ENCODE results near the gene FAM81A.
"Not testable (repeated sequence)": the region's sequence is repeated elsewhere in the genome, so short reads cannot be mapped to it uniquely, and the experiment has no call there.

Gene FAM81A

DNA sequence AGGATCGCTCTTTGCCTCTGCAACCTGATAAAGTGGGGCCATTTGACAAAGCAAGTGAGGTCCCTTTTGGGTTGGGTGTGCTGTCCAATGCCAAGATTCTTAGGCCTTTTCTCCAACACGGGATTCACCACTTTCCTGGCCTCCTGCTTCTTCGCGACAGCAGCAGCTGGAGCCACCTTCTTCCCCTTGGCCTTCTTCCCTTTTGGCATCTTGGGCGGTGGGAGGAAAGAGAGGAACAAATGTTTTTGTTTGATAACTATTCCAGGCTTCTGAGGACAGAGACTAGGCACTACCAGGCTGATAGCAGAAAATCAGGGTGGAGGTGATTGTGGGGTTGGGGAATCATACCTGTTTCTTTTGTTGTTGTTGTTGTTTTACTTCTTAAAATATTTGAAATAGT, 30.0 kb upstream of the FAM81A start:
- Mint-ChIP-seq H3K9me3 (no peaks in the 10 kb centered on the region), H3K36me3 (ENCODE audit: low read depth) (no peaks in the 10 kb centered on the region), H3K4me1 (ENCODE audit: low read depth) (peaks cover 11% of the 10 kb centered on the region), H3K27ac (no peak overlapping the region), H3K27me3 (ENCODE audit: low read depth) (peaks cover 15% of the 10 kb centered on the region), H3K4me3 (no peak overlapping the region)

DNA sequence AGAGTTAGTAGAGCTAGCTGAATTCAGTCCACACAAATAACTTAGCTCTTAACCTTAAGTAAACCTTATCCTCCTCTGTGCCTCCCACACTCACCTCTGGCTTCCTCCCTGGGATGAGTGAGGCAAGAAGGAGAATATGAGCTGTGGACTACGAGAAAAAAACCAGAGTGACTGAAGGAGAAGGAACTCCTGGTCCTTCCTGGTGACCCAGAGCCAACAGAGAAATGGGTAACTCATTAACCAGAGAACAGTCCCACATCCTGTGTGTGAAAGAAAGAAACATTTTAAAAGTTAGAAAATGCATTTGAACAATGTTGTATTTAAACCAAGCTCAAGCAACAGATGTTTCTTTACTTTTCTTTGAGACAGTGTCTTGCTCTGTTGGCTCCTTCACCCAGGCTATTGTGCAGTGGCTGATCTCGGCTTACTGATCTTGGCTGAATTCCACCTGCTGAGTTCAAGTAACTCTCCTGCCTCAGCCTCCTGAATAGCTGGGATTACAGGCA, 27.5 kb upstream of the FAM81A start:
- Mint-ChIP-seq H3K27ac (no peak overlapping the region), H3K27me3 (ENCODE audit: low read depth) (peaks cover 19% of the 10 kb centered on the region), H3K36me3 (ENCODE audit: low read depth) (no peaks in the 10 kb centered on the region), H3K4me1 (ENCODE audit: low read depth) (peaks cover 24% of the 10 kb centered on the region), H3K4me3 (no peak overlapping the region), H3K9me3 (no peaks in the 10 kb centered on the region)

DNA sequence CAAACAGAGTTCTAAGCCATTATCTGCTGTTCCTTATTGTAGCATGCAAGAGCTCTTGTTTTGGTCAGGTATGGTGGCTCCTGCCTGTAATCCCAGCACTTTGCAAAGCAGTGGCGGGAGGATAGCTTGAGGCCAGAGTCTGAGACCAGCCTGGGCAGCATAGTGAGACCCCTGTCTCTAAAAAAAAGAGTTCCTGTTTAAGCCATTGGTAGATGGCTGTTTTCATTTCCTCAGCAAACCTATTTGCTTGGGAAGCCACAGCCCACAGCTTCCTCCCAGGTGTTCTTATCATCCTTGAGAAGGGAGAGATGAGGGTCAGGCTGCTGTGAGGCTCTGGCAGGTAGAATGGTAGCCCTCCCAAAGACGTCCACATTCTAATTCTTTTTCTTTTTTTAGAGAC, 24.4 kb upstream of the FAM81A start:
- H3K27ac Mint-ChIP-seq = no peak overlapping the region
- H3K36me3 Mint-ChIP-seq (ENCODE audit: low read depth) = no peaks in the 10 kb centered on the region
- no peak overlapping the region for H3K4me3 Mint-ChIP-seq
- H3K4me1 Mint-ChIP-seq (ENCODE audit: low read depth) = peaks cover 24% of the 10 kb centered on the region
- H3K27me3 Mint-ChIP-seq (ENCODE audit: low read depth) = peaks cover 37% of the 10 kb centered on the region
- no peaks in the 10 kb centered on the region for H3K9me3 Mint-ChIP-seq

DNA sequence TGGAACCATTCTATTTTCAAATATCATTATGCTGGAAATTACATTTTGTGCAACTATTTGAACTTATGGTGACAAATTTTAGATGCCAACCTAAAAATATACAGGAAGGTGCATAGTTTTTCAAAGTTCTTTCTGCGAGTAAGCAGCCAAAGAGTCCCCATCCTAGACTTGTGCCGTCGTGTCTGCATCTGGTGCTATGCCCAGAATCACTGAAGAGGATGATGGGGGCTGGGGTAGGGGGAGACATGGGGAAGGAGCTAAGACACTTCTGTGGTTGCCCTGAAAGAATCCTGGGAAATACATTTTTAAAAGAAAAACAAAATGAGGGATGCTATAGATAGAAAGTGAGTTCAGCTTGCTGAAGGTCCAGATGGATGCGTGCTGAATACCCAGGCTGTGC, 21.2 kb upstream of the FAM81A start:
- Mint-ChIP-seq H3K4me1 (ENCODE audit: low read depth) (peaks cover 23% of the 10 kb centered on the region), H3K27ac (no peak overlapping the region), H3K4me3 (no peak overlapping the region), H3K9me3 (no peaks in the 10 kb centered on the region), H3K36me3 (ENCODE audit: low read depth) (no peaks in the 10 kb centered on the region), H3K27me3 (ENCODE audit: low read depth) (peaks cover 40% of the 10 kb centered on the region)

DNA sequence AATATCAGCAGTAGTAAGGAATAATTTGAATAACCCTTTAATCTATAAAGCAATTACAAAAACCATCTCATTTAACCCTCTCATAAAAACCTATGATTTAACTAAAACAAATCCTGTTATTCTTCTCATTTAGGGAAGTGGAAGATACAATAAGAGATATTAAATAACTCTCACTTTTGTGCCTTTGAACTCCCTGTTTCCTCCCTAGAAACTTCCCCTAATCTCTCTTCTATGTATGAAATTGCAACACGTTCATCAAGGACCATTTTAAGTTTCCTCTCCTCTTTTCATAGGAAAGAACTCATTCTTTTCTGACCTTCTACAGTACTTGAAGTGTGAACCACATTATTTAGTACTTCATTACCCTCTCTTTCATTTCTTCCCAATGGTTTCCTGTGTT, 18.8 kb upstream of the FAM81A start:
- H3K4me3 Mint-ChIP-seq = no peak overlapping the region
- H3K4me1 Mint-ChIP-seq (ENCODE audit: low read depth) = peaks cover 9% of the 10 kb centered on the region
- no peaks in the 10 kb centered on the region for H3K9me3 Mint-ChIP-seq
- H3K27ac Mint-ChIP-seq = no peak overlapping the region
- no peaks in the 10 kb centered on the region for H3K36me3 Mint-ChIP-seq (ENCODE audit: low read depth)
- peaks cover 48% of the 10 kb centered on the region for H3K27me3 Mint-ChIP-seq (ENCODE audit: low read depth)

DNA sequence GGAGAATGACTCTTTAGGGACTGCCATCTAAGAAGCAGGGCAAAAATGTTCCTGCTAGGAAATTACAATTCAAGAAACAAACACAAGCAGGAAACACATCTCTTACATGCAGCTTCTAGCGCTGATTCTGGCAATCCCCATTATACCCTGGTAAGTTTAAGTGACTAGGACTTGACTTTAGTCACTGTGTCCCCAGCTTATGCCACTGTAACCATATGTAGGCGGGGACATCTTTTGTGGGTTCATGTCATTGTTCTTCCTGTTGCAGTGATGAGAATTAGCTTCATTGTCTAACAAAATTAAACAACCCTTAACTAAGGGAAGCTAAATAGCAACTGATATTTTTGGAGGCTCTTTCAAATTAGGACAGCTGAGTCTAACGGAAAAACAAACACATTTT, 17.9 kb upstream of the FAM81A start:
- H3K9me3 Mint-ChIP-seq = no peaks in the 10 kb centered on the region
- no peak overlapping the region for H3K4me3 Mint-ChIP-seq
- H3K27me3 Mint-ChIP-seq (ENCODE audit: low read depth) = peaks cover 51% of the 10 kb centered on the region
- no peaks in the 10 kb centered on the region for H3K36me3 Mint-ChIP-seq (ENCODE audit: low read depth)
- peaks cover 8% of the 10 kb centered on the region for H3K4me1 Mint-ChIP-seq (ENCODE audit: low read depth)
- no peak overlapping the region for H3K27ac Mint-ChIP-seq

DNA sequence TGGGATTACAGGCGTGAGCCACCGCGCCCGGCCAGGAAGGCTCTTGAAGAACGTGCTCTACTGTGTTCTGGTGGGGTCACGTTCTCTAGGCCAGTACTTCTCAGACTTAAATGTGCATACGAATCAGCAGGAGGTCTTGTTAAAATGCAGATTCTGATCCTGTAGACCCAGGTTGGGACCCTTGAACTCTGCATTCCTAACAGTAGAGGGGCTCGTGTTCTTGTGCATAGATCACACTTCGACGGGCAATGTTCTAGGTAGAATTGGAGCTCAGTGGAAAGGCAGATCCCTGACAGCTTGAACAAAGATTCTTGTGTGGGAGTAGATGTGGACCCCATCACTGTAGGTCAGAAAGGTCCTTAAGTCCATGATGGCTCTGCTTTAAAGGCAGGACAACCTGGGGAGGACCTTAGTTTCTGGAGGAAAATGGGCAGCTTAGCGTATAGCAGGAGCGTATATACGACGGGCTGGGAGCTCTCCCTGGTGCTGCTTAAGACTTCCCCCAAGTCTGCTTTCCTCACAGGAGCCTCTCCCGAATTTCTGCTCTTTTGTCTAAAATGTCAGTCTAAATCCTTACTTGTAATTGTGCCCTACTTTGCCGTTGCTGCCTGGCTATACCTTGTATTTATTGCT, 16.9 kb upstream of the FAM81A start:
- Mint-ChIP-seq H3K9me3 (no peaks in the 10 kb centered on the region), H3K27ac (no peak overlapping the region), H3K36me3 (ENCODE audit: low read depth) (no peaks in the 10 kb centered on the region), H3K4me1 (ENCODE audit: low read depth) (peaks cover 8% of the 10 kb centered on the region), H3K27me3 (ENCODE audit: low read depth) (peaks cover 41% of the 10 kb centered on the region), H3K4me3 (no peak overlapping the region)

DNA sequence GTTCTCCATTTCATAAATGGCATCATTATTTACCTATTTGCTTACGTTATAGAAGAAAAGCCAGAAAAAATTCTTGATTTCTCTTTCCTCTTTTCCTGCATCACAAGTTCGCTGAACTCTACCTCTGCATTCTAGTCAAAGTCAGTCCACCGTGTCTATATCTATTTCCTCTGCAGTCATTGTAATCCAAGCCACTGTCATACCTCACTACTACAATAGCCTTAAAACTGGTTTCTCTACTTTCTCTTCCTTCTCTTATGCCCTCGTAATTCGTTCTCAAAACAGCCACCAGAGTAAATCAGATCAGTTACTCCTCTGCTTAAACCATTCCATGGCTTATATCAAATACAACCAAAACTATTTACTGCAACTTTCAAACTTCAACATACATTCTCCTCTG, 13.4 kb upstream of the FAM81A start:
- Mint-ChIP-seq H3K36me3 (ENCODE audit: low read depth) (no peaks in the 10 kb centered on the region), H3K27me3 (ENCODE audit: low read depth) (peaks cover 27% of the 10 kb centered on the region), H3K4me1 (ENCODE audit: low read depth) (peaks cover 8% of the 10 kb centered on the region), H3K4me3 (no peak overlapping the region), H3K9me3 (peaks cover 18% of the 10 kb centered on the region), H3K27ac (no peak overlapping the region)

DNA sequence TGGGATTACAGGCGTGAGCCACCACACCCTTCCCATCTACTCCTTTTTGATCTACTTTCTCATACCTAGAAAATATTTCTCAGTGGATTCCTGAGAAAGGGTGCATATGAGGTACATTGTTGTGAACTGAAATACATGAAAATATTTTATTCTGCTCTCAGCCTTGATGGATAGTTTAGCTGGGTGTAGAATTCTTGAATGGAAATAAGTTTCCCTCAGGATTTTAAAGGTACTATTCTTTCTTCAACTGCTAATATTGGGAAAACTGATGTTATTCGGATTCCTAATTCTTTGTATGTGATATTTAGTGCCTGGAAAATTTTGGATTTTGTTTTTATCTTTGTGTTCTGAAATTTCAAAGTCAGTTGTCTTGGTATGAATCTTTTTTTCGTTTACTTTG, 9.1 kb upstream of the FAM81A start:
- H3K27ac Mint-ChIP-seq; H3K4me3 Mint-ChIP-seq; H3K4me1 Mint-ChIP-seq (ENCODE audit: low read depth); H3K36me3 Mint-ChIP-seq (ENCODE audit: low read depth): not testable (repeated sequence)
- H3K9me3 Mint-ChIP-seq = peaks cover 20% of the 10 kb centered on the region
- H3K27me3 Mint-ChIP-seq (ENCODE audit: low read depth) = peaks cover 25% of the 10 kb centered on the region

DNA sequence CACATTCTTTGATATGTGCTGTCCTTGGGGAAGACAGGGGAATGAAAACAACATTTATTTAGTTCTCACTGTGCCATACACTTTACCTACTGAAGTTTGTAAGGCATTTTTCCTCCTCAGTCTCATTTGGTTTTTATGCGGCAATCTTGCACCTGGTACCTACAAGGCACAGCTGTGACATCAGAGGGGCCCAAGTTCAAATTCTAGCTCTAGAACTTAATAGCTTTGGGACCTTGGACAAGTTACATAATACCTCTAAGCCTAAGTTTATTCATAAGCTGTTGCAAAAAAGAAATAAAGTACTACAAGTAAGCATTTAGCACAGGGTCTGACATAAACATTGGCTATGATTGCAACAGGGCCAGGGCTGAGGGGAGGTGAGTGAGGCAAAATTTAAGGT, 5.6 kb upstream of the FAM81A start:
- Mint-ChIP-seq H3K27me3 (ENCODE audit: low read depth) (peaks cover 43% of the 10 kb centered on the region), H3K4me3 (no peak overlapping the region), H3K36me3 (ENCODE audit: low read depth) (no peaks in the 10 kb centered on the region), H3K4me1 (ENCODE audit: low read depth) (peaks cover 6% of the 10 kb centered on the region), H3K27ac (no peak overlapping the region), H3K9me3 (peaks cover 20% of the 10 kb centered on the region)

DNA sequence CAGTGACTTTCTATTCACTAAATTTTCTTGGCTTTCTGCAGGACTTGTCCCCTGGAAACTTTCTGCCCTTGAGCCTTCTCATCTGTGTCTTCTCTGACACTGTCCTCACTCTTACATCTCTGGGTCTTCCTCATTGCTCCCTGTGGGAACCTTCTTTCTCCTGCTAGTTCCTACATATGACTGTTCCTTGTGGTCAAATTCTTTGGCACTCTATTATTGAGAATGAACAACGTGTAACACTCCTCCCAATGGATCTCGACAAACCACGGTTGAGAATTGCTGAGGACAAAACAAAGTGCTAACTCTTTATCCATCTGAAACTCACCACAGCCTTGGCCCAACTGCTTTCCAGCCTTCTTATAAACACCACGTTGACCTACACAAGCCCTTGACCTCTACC, 3.5 kb upstream of the FAM81A start:
- H3K36me3 Mint-ChIP-seq (ENCODE audit: low read depth) = no peaks in the 10 kb centered on the region
- H3K4me1 Mint-ChIP-seq (ENCODE audit: low read depth) = peaks cover 13% of the 10 kb centered on the region
- H3K4me3 Mint-ChIP-seq = no peak overlapping the region
- H3K27ac Mint-ChIP-seq = no peak overlapping the region
- peaks cover 57% of the 10 kb centered on the region for H3K27me3 Mint-ChIP-seq (ENCODE audit: low read depth)
- peaks cover 4% of the 10 kb centered on the region for H3K9me3 Mint-ChIP-seq

DNA sequence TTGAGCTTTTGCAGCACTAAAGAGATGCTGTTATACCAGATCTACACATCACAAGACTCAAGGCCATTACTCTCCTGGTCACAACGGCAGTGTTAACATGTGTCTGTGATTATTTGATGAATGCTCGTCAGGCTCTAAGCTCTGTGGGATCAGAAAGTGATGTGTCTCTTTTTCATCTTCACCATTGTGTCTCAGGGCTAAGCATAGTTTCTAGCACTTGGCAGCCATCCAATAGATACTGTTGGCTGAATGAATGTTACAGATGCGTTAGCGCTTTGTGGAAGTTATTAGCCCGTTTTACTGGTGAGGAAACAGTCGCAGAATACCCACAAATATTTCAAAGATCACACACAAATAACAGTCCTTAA, 1.2 kb upstream of the FAM81A start:
- Mint-ChIP-seq H3K27ac (no peak overlapping the region), H3K4me3 (peak overlapping the region; percentile 79), H3K9me3 (no peaks in the 10 kb centered on the region), H3K27me3 (ENCODE audit: low read depth) (peaks cover 80% of the 10 kb centered on the region), H3K36me3 (ENCODE audit: low read depth) (no peaks in the 10 kb centered on the region), H3K4me1 (ENCODE audit: low read depth) (peaks cover 13% of the 10 kb centered on the region)

DNA sequence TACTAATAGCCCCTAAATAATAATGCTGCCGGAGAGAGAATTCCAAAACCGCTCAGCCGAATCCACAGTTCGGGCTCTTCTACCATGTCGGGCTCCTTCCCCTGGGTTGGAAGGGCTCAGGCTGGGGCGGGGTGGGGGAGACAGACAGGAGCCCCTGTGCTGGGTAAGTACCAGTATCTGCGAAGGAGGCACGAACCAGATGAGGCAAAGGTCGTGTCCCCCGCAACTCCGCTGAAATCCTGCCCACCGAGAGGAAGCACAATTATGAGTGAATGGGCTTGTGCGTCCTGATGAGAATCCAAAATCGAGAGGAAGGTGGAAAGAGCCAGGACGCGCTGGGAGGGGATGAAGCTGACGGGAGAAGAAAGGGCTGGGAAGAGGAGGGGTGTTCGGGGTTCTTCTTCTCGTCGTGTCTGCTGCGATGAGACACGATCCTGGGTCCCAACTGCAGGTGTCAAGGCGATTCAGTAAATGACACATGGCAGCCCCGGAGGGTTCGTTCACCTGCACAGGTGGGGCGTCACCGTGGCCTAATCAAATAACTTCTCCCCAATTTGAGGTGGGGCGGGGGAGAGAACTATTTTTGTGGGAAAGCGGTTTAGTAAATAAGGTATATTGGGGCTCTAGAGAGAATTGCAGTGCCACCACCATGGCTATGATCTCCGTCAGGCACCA, 707 bp upstream of the FAM81A start:
- Mint-ChIP-seq H3K4me1 (ENCODE audit: low read depth) (peaks cover 13% of the 10 kb centered on the region), H3K36me3 (ENCODE audit: low read depth) (no peaks in the 10 kb centered on the region), H3K27ac (no peak overlapping the region), H3K27me3 (ENCODE audit: low read depth) (peaks cover 82% of the 10 kb centered on the region), H3K4me3 (peak overlapping the region; percentile 79), H3K9me3 (no peaks in the 10 kb centered on the region)

DNA sequence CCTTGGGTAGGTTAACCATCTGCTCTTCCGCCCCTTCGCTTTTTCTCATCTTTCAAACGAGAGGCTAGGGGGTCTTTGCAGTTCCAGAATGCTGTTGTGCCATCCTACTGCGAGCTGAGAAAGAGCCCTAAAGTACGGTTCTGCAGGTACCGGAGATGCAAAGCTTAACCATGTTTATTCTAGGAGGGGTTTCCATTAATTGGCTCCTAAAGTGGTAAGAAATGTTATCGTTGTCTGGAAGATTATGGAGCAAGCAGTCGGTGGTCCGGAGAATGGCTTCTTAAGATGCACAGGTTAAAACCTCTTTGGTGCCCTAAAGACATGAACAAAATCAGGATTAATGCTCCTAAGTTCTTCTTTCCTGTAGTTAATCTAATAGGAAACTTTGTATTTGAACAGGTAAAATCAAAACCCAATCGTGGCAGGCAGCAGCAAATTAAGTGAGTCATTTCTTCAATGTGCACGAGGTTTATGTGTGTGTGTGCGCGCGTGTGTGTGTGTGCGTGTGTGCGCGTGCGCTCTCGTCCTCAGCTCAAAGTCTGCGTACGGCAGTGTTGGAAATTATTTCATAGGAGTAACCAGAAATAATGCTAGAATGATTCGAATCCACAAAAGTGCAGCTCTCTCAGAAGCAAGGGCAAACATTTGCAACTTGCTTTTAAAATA, 772 bp downstream of the FAM81A start:
- no peaks in the 10 kb centered on the region for H3K9me3 Mint-ChIP-seq
- H3K4me1 Mint-ChIP-seq (ENCODE audit: low read depth) = peaks cover 13% of the 10 kb centered on the region
- H3K27me3 Mint-ChIP-seq (ENCODE audit: low read depth) = peaks cover 85% of the 10 kb centered on the region
- no peak overlapping the region for H3K27ac Mint-ChIP-seq
- no peaks in the 10 kb centered on the region for H3K36me3 Mint-ChIP-seq (ENCODE audit: low read depth)
- peak overlapping the region; percentile 37 for H3K4me3 Mint-ChIP-seq

DNA sequence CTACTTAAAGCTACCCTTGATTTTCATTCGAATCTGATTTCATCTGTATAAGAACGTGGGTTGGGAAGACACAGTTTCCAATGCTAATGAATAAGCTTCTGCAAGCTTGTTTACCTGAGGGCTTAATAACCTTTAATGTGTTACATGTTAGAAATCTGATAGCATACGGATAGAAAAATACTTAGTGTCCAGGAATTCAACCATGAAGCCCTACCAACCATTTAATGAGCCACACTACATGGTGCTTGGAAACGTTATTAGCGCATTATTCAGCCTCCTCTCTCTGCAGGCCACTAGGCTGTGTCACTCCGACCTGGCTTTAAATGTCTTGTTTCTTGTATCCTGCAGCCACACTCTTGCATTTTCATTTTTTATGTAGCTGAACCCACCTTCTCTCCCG, 1.6 kb downstream of the FAM81A start:
- no peaks in the 10 kb centered on the region for H3K9me3 Mint-ChIP-seq
- peaks cover 13% of the 10 kb centered on the region for H3K4me1 Mint-ChIP-seq (ENCODE audit: low read depth)
- H3K27me3 Mint-ChIP-seq (ENCODE audit: low read depth) = peaks cover 85% of the 10 kb centered on the region
- no peak overlapping the region for H3K27ac Mint-ChIP-seq
- H3K36me3 Mint-ChIP-seq (ENCODE audit: low read depth) = no peaks in the 10 kb centered on the region
- no peak overlapping the region for H3K4me3 Mint-ChIP-seq
